H1 (cell line): ENCODE measurements around the gene LILRB1. TPM values are rescaled to one million over a fixed set of nuclear protein-coding genes. Genes with fewer than 3 reads are reported as not detected.

Experiments used
- BRCA1 ChIP-seq: IDR thresholded peaks from 2 replicates; pipeline ENCODE4 v1.6.1; 2012; ENCODE audit warnings: low read depth, low read length, improper control_type of control experiment
- FOSL1 ChIP-seq: IDR thresholded peaks from 2 replicates; pipeline ENCODE4 v1.6.1; 2011; ENCODE audit warnings: mild to moderate bottlenecking, low read depth, low read length, moderate library complexity; ENCODE audit not compliant: insufficient read depth
- GABPA ChIP-seq: IDR thresholded peaks from 2 replicates; pipeline ENCODE4 v1.6.1; 2011; ENCODE audit warnings: mild to moderate bottlenecking, low read length, moderate library complexity, borderline replicate concordance; ENCODE audit not compliant: insufficient read depth
- GTF2F1 ChIP-seq: IDR thresholded peaks from 2 replicates; pipeline ENCODE4 v1.6.1; 2012; ENCODE audit warnings: low read depth, low read length, improper control_type of control experiment, borderline replicate concordance
- MAFK ChIP-seq: IDR thresholded peaks from 2 replicates; pipeline ENCODE4 v1.6.1; 2012; ENCODE audit warnings: low read depth, mild to moderate bottlenecking, improper control_type of control experiment, low read length
- NRF1 ChIP-seq: IDR thresholded peaks from 2 replicates; pipeline ENCODE4 v1.6.1; 2011; ENCODE audit warnings: mild to moderate bottlenecking, low read depth, low read length, improper control_type of control experiment
- RXRA ChIP-seq: IDR thresholded peaks from 2 replicates; pipeline ENCODE4 v1.6.1; 2011; ENCODE audit warnings: low read depth, mild to moderate bottlenecking, low read length, moderate library complexity; ENCODE audit not compliant: insufficient read depth
- polyA plus RNA-seq, 7 experiments: library from polyadenylated mRNA; depleted of rRNA in 3 of 7; stranded (reverse) in 5 of 7; unstranded in 2 of 7; fragments of >200 nt in 5 of 7; fragments of 200-250 nt in 2 of 7; gene quantifications; 1 replicate in 5 of 7; 2 replicates in 1 of 7; 4 replicates in 1 of 7; pipeline versions ENCODE4 v1.2.1 to v1.2.3, GENCODE V29; 2011 to 2013; ENCODE audit warnings: missing spikeins in 2 of 7, mixed read lengths in 2 of 7
- total RNA-seq: library from RNA; stranded (reverse); fragmentation: NEBNext Ultra II Directional; extraction: Animal tissue kit (Norgen Biotek cat#: 25700); gene quantifications from 2 replicates; pipeline ENCODE4 v1.2.1, GENCODE V29; 2021
- TF ChIP-seq, protein P1 (sequence below): IDR thresholded peaks from 2 replicates; pipeline ENCODE4 v1.6.1; 2011; ENCODE audit warnings: low read length, improper control_type of control experiment

The LILRB1 gene
- total and polyA plus RNA-seq, 2 of the 8 experiments (the other 6 are each of a cell fraction or from before 2014, with no cell fraction given), result not detected

DNA sequence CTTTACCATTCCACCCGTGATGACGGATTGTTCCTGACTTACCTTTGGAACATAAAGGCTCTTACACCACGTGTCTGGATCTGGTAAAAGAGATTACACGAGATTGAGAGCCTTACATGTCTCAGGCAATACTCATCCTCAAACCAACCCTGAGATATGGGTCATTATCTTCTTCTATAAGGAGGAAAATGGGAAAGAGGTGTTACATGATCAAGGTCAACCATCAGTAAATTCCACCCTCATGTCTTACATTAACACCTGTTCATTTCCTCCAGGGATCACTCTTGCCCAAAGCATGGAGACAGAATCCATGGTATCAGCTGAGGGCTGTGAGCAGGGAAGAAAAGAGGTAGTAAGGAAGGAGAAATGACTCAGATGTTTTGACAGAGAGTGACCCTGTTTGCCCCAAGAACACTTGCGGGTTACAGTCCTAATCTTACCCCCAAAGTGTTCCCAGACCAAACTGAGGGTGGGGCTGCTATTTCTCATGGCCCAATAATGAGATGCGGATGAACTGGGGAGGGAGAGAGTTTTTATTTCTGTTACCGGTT lies 52.1 kb downstream of the LILRB1 start (continued):
- TF ChIP-seq GABPA (no peak), FOSL1 (no peak), NRF1 (no peak), GTF2F1 (no peak), MAFK (no peak), RXRA (no peak), BRCA1 (no peak)
- TF ChIP-seq, protein P1, sequence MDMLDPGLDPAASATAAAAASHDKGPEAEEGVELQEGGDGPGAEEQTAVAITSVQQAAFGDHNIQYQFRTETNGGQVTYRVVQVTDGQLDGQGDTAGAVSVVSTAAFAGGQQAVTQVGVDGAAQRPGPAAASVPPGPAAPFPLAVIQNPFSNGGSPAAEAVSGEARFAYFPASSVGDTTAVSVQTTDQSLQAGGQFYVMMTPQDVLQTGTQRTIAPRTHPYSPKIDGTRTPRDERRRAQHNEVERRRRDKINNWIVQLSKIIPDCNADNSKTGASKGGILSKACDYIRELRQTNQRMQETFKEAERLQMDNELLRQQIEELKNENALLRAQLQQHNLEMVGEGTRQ, result no peak
- TF ChIP-seq, all 59 proteins: peak for 0
